SH-SY5Y (cell line): ENCODE data around the gene DENND2A.

Source experiments
- GATA2 ChIP-seq: IDR thresholded peaks from 2 replicates; pipeline ENCODE4 v1.6.1; 2011; ENCODE audit warnings: mild to moderate bottlenecking, low read depth, low read length
- GATA3 ChIP-seq: IDR thresholded peaks from 2 replicates; pipeline ENCODE4 v1.6.1; 2011; ENCODE audit warnings: low read depth, mild to moderate bottlenecking, low read length, moderate library complexity

GRCh38 chr7:140585333-140585732, 55.3 kb downstream of the DENND2A start:
- TF ChIP-seq GATA2 (no peak), GATA3 (no peak)
